Liver (tissue), 9 donors: ENCODE results near the gene FANCG. TPM values are rescaled to one million over a fixed set of nuclear protein-coding genes. Genes with fewer than 3 reads are reported as not detected.

ENCODE experiments used
- DNase-seq: peaks from one replicate; pipeline ENCODE4 v3.0.0-alpha.2; 2017; ENCODE audit warnings: low spot score
- H3K27ac ChIP-seq, 2 donors: one replicate each; pipeline ENCODE4 v1.7.0; 2013; ENCODE audit warnings: inconsistent platforms in 2 of 2, low read length in 2 of 2, control low read depth in 1 of 2, low read depth in 1 of 2, mild to moderate bottlenecking in 1 of 2
- H3K27me3 ChIP-seq, 4 donors: one replicate each; pipeline versions ENCODE4 v1.6.1 to v1.7.0; 2013; ENCODE audit warnings: low read length in 3 of 4, inconsistent platforms in 1 of 4, mild to moderate bottlenecking in 1 of 4, moderate library complexity in 1 of 4; ENCODE audit not compliant: control insufficient read depth in 4 of 4, insufficient read depth in 4 of 4
- H3K36me3 ChIP-seq, 4 donors: one replicate each; pipeline versions ENCODE4 v1.6.1 to v1.7.0; 2013; ENCODE audit warnings: low read length in 3 of 4, mild to moderate bottlenecking in 3 of 4, low read depth in 1 of 4, moderate library complexity in 1 of 4; ENCODE audit not compliant: control insufficient read depth in 4 of 4, insufficient read depth in 3 of 4
- H3K4me1 ChIP-seq, 4 donors: one replicate each; pipeline versions ENCODE4 v1.6.1 to v1.7.0; 2013; ENCODE audit warnings: low read length in 3 of 4, mild to moderate bottlenecking in 3 of 4, moderate library complexity in 1 of 4; ENCODE audit not compliant: control insufficient read depth in 4 of 4, insufficient read depth in 4 of 4
- H3K4me3 ChIP-seq, 3 donors: one replicate each; pipeline versions ENCODE4 v1.6.1 to v1.7.0; 2013; ENCODE audit warnings: low read length in 3 of 3, control low read depth in 1 of 3, low read depth in 1 of 3, mild to moderate bottlenecking in 1 of 3
- H3K9ac ChIP-seq, 2 donors: one replicate each; pipeline ENCODE4 v1.7.0; 2013; ENCODE audit warnings: low read length in 2 of 2, mild to moderate bottlenecking in 2 of 2, moderate library complexity in 2 of 2, control low read depth in 1 of 2, low read depth in 1 of 2
- H3K9me3 ChIP-seq, 4 donors: one replicate each; pipeline versions ENCODE4 v1.6.1 to v1.7.0; 2013; ENCODE audit warnings: low read length in 3 of 4; ENCODE audit not compliant: control insufficient read depth in 4 of 4
- ATF3 ChIP-seq: IDR thresholded peaks from 2 replicates; pipeline ENCODE4 v1.6.1; 2016; ENCODE audit warnings: antibody characterized with exemption
- CTCF ChIP-seq: fragments of 150-350 bp; IDR thresholded peaks from 2 replicates; pipeline ENCODE4 v1.5.1; 2017; ENCODE audit warnings: improper control_type of control experiment, low read depth, low read length; ENCODE audit not compliant: missing input control
- EGR1 ChIP-seq, 2 donors: IDR thresholded peaks; 2 replicates each; pipeline ENCODE4 v1.6.1; 2016 to 2018; ENCODE audit warnings: antibody characterized with exemption in 2 of 2, low read depth in 2 of 2
- FOXA1 ChIP-seq: IDR thresholded peaks from 2 replicates; pipeline ENCODE4 v1.6.1; 2016; ENCODE audit warnings: antibody characterized with exemption
- FOXA2 ChIP-seq: IDR thresholded peaks from 2 replicates; pipeline ENCODE4 v1.6.1; 2016; ENCODE audit warnings: antibody characterized with exemption
- GABPA ChIP-seq, 2 donors: IDR thresholded peaks in 1 of 2; conservative IDR thresholded peaks in 1 of 2; 2 replicates each; pipeline ENCODE4 v1.6.1; 2016; ENCODE audit warnings: antibody characterized with exemption in 2 of 2, mild to moderate bottlenecking in 1 of 2, moderate library complexity in 1 of 2
- HNF4A ChIP-seq, 2 donors: conservative IDR thresholded peaks; 2 replicates each; pipeline ENCODE4 v1.6.1; 2016; ENCODE audit warnings: antibody characterized with exemption in 2 of 2, mild to moderate bottlenecking in 2 of 2
- HNF4G ChIP-seq: IDR thresholded peaks from 2 replicates; pipeline ENCODE4 v1.6.1; 2016; ENCODE audit warnings: antibody characterized with exemption
- JUND ChIP-seq, 2 donors: IDR thresholded peaks; 2 replicates each; pipeline ENCODE4 v1.6.1; 2016; ENCODE audit warnings: antibody characterized with exemption in 2 of 2
- MAX ChIP-seq: IDR thresholded peaks from 2 replicates; pipeline ENCODE4 v1.6.1; 2016; ENCODE audit warnings: antibody characterized with exemption
- RAD21 ChIP-seq, 2 donors: IDR thresholded peaks; 2 replicates each; pipeline ENCODE4 v1.6.1; 2016; ENCODE audit warnings: antibody characterized with exemption in 2 of 2, mild to moderate bottlenecking in 2 of 2
- REST ChIP-seq: IDR thresholded peaks from 2 replicates; pipeline ENCODE4 v1.6.1; 2016; ENCODE audit warnings: antibody characterized with exemption, mild to moderate bottlenecking
- RXRA ChIP-seq, 2 donors: IDR thresholded peaks; 2 replicates each; pipeline ENCODE4 v1.6.1; 2017 to 2018; ENCODE audit warnings: antibody characterized with exemption in 2 of 2, mild to moderate bottlenecking in 1 of 2
- SP1 ChIP-seq: IDR thresholded peaks from 2 replicates; pipeline ENCODE4 v1.6.1; 2018; ENCODE audit warnings: antibody characterized with exemption, mild to moderate bottlenecking
- TAF1 ChIP-seq: conservative IDR thresholded peaks from 2 replicates; pipeline ENCODE4 v1.6.1; 2016; ENCODE audit warnings: antibody characterized with exemption, mild to moderate bottlenecking
- ZBTB33 ChIP-seq: IDR thresholded peaks from 2 replicates; pipeline ENCODE4 v1.6.1; 2016; ENCODE audit warnings: antibody characterized with exemption
- WGBS: extraction: QIAGEN DNeasy Blood & Tissue Kit; methylation state at CpG from one replicate; pipeline ENCODE4 v1.1.7; 2013; 5-methylcytosine and 5-hydroxymethylcytosine counted together
- polyA plus RNA-seq, 2 donors: library from polyadenylated mRNA; stranded (reverse) in 1 of 2; unstranded in 1 of 2; fragments of 200-250 nt in 1 of 2; fragments of >200 nt in 1 of 2; fragmentation: Nextera tagmentation in 1 of 2; extraction: Ambion mirVana in 1 of 2; gene quantifications; one replicate each; pipeline versions ENCODE4 v1.2.1 to v1.2.3, GENCODE V29; 2013 to 2015
- total RNA-seq, 2 donors: library from RNA; depleted of rRNA; stranded (reverse); fragments of >200 nt; gene quantifications; one replicate each; pipeline ENCODE4 v1.2.3, GENCODE V29; 2014
- donor health status: healthy.
- donor health status: healthy.
- donor health status: healthy.
- donor health status: healthy.
- donor health status: healthy.

Gene FANCG
- total and polyA plus RNA-seq, 4 donors, result 1.7 to 16.0 (median 4.0) TPM

- H3K36me3 ChIP-seq, result peaks cover 0 to 6% (median 0%) of the 10 kb centered on the region in 4 donors
- WGBS, result 66% methylated on average over 1 of the region's 1 CpG
Observed at GRCh38 chr9:35027860-35028259, 51.9 kb downstream of the FANCG start.

More at GRCh38 chr9:35027860-35028259, 51.9 kb downstream of the FANCG start:
- Histone ChIP-seq H3K9me3 (no peaks in the 10 kb centered on the region), H3K4me1 (peaks cover 0 to 3% (median 0%) of the 10 kb centered on the region in 4 donors), H3K27me3 (no peaks in the 10 kb centered on the region), H3K27ac (no peak overlapping the region), H3K9ac (no peak overlapping the region), H3K4me3 (no peak overlapping the region)
- TF ChIP-seq JUND (IDR thresholded peaks at IDR 0.05) (no peak), GABPA (IDR thresholded peaks at IDR 0.05 in 1 of 2, conservative IDR thresholded peaks at IDR 0.05 in 1 of 2) (no peak), HNF4G (no peak), CTCF (no peak), EGR1 (IDR thresholded peaks at IDR 0.05; ENCODE audit: low read depth in 2 of 2) (no peak), MAX (no peak), HNF4A (conservative IDR thresholded peaks at IDR 0.05) (no peak), RXRA (IDR thresholded peaks at IDR 0.05) (no peak), TAF1 (no peak), FOXA2 (no peak), RAD21 (IDR thresholded peaks at IDR 0.05) (no peak), FOXA1 (no peak), REST (no peak), ATF3 (no peak), SP1 (no peak), ZBTB33 (no peak)
- no peak for DNase-seq
